HFFc6 (cell line): ENCODE results near the gene DFFB. TPM values are rescaled to one million over a fixed set of nuclear protein-coding genes. Genes with fewer than 3 reads are reported as not detected.
"Not testable (repeated sequence)": the region's sequence is repeated elsewhere in the genome, so short reads cannot be mapped to it uniquely, and the experiment has no call there.

Experiments used
- DNase-seq: peaks from one replicate; pipeline ENCODE4 v3.0.0-alpha.2; 2018
- H3K27ac Mint-ChIP-seq: 2 replicates; pipeline ENCODE4 v1.8.0; 2020; ENCODE audit warnings: mild to moderate bottlenecking, mixed read lengths
- H3K27me3 Mint-ChIP-seq: 2 replicates; pipeline ENCODE4 v1.8.0; 2021; ENCODE audit warnings: mild to moderate bottlenecking, moderate library complexity, mixed read lengths; ENCODE audit not compliant: insufficient read depth
- H3K36me3 Mint-ChIP-seq: 2 replicates; pipeline ENCODE4 v1.8.0; 2021; ENCODE audit warnings: low read depth, mixed read lengths
- H3K4me1 Mint-ChIP-seq: 2 replicates; pipeline ENCODE4 v1.8.0; 2020; ENCODE audit warnings: low read depth, mixed read lengths
- H3K4me3 Mint-ChIP-seq: 2 replicates; pipeline ENCODE4 v1.8.0; 2020; ENCODE audit warnings: mild to moderate bottlenecking, moderate library complexity, mixed read lengths
- H3K9me3 Mint-ChIP-seq: 2 replicates; pipeline ENCODE4 v1.8.0; 2020; ENCODE audit warnings: mild to moderate bottlenecking, mixed read lengths
- total RNA-seq, 6 experiments: library from RNA; stranded (reverse); fragmentation: NEBNext Ultra II Directional; extraction: Animal tissue kit (Norgen Biotek cat#: 25700); gene quantifications; 2 replicates in 1 of 6; 3 replicates in 5 of 6; pipeline ENCODE4 v1.2.3, GENCODE V29; 2021
- TF ChIP-seq, protein P1 (sequence below): fragments of 200-600 bp; sonication (generic); IDR thresholded peaks from 2 replicates; pipeline ENCODE4 v1.5.0; 2021; ENCODE audit warnings: antibody characterized with exemption, mild to moderate bottlenecking

The DFFB gene
- total RNA-seq, 6 experiments from 2014 or later = 4.5 to 5.8 (median 5.2) TPM

DNA sequence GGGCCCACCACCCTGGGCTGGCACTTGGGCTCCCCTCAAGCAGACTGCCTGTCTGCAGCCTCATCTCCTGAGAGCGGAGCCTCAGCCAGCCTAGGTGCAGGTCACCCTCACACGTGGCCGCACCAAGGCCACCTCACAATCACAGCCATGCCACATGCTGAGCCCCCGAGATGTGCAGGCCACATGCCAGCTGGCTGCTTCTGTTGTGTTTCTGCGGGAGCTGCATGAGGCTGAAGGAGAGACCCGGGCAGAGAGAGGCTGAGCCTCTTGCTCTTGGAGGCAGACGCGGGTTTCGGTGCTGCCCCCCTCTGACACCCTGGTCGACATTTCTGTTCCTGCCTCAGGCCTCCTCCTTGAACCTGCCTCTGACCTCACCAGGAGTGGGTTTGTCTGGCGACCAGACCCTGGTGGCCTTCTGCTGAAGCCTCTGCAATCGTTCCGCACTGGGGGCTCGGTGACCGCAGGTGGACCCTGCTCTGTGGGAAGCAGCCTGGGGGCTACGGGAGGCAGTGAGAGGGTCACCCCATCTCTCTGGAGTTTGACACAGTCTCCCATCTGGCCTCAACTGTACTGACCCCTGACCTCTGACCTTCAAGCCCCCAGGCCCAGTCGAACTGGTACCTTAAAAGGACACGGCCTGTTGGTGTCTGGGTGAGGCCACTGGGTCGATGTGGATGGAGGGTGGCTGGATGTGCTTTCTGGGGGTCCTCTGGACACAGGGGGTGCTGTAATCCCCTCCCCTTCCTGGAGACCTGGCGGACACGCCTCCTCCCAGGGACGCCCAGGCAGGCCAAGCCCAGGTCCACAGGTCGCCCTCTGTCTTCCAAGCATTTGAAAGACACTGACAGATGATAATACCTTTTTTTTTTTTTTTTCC is 55.8 kb downstream of the DFFB start:
- DNase-seq = no peak
- Mint-ChIP-seq H3K9me3 (no peaks in the 10 kb centered on the region), H3K4me3 (no peak overlapping the region), H3K4me1 (no peaks in the 10 kb centered on the region), H3K36me3 (no peaks in the 10 kb centered on the region), H3K27ac (no peak overlapping the region), H3K27me3 (peaks cover 7% of the 10 kb centered on the region)
- TF ChIP-seq, protein P1, sequence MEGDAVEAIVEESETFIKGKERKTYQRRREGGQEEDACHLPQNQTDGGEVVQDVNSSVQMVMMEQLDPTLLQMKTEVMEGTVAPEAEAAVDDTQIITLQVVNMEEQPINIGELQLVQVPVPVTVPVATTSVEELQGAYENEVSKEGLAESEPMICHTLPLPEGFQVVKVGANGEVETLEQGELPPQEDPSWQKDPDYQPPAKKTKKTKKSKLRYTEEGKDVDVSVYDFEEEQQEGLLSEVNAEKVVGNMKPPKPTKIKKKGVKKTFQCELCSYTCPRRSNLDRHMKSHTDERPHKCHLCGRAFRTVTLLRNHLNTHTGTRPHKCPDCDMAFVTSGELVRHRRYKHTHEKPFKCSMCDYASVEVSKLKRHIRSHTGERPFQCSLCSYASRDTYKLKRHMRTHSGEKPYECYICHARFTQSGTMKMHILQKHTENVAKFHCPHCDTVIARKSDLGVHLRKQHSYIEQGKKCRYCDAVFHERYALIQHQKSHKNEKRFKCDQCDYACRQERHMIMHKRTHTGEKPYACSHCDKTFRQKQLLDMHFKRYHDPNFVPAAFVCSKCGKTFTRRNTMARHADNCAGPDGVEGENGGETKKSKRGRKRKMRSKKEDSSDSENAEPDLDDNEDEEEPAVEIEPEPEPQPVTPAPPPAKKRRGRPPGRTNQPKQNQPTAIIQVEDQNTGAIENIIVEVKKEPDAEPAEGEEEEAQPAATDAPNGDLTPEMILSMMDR = peak; percentile 11; the same call in 1 of the 2 replicates

DNA sequence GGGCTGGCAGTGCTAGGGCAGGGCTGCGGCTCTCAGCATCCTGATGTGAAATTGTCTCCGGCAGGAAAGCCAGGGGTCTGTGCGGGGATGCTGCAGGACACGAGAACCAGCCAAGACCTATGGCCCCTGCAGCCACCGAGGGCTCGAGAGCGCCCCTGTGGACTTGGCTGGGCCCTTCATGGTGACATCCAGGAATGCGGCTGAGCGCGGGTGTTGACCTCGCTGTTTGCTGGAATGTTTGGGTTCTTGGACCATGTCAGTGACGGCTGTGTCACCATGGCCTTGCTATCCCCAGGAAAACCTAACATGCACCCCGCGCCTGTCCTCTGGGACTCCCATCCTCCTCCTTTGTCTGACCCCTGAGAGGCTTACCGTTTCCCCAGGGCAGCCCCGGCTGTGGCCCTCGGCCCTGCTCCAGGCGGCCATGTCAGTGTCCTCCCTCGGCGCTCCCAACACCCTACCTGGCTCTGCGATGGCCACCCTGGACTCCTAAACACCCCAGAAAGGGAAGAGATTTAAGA is 57.1 kb downstream of the DFFB start:
- no peaks in the 10 kb centered on the region for H3K36me3 Mint-ChIP-seq
- DNase-seq = no peak
- H3K27me3 Mint-ChIP-seq = peaks cover 7% of the 10 kb centered on the region
- no peak overlapping the region for H3K27ac Mint-ChIP-seq
- no peaks in the 10 kb centered on the region for H3K4me1 Mint-ChIP-seq
- H3K4me3 Mint-ChIP-seq = no peak overlapping the region
- no peaks in the 10 kb centered on the region for H3K9me3 Mint-ChIP-seq
- TF ChIP-seq, protein P1 = no peak

DNA sequence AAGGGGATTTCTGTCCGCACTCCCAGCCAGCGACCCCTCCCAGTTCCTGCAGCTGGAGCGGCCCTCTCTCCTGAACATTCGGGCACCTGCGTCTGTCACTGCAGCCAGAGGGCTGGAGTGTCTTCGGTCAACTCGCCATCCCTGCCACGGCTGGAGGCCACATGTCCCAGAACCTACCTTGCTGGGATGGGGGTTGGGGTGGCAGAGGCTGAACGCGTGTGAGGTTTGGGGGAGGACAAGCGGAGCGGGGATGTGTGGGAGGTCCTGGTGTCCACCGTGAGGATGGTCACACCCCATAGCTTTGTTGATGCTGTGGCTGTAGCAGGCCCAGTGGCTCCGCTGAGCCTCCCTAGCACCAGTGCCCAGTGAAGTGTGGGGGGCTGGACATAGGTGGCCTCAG is 57.6 kb downstream of the DFFB start:
- H3K4me1 Mint-ChIP-seq = no peaks in the 10 kb centered on the region

DNA sequence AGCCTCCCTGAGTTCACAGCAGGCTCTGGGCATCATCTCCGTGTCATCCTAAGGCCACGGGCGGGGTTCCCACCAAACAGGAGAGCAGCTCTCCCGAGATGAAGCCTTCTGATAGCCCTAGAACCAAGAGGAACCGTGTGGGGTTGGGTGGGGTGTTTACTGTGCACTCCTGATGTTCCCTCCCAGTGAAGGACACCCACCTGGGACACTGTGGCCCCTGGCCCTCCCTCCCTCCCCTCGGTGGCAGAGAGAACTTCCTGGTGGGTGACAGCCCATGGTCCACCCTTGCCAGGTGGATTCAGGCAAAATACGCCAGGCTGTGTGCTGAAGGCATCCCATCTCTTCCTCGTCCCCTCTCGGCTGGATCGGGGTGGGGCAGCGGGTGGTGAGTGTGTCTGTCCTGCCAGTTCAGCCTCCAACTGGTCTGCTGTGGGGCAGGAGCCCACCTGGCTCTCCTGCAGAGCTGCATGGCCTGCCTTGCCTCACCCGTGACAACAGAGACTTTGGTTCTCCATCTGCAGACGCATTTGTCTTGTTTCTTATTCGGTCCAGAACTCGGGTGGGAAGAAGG is 58.4 kb downstream of the DFFB start:
- H3K4me3 Mint-ChIP-seq = no peak overlapping the region
- no peaks in the 10 kb centered on the region for H3K4me1 Mint-ChIP-seq
- no peak for DNase-seq
- TF ChIP-seq, protein P1 = no peak
- peaks cover 7% of the 10 kb centered on the region for H3K27me3 Mint-ChIP-seq
- no peaks in the 10 kb centered on the region for H3K9me3 Mint-ChIP-seq
- H3K27ac Mint-ChIP-seq = no peak overlapping the region
- no peaks in the 10 kb centered on the region for H3K36me3 Mint-ChIP-seq

More for the DNA sequence above, 57.6 kb downstream of the DFFB start:
- H3K27me3 Mint-ChIP-seq = peaks cover 7% of the 10 kb centered on the region
- TF ChIP-seq, protein P1 = no peak
- no peak overlapping the region for H3K27ac Mint-ChIP-seq
- no peak for DNase-seq
- H3K4me3 Mint-ChIP-seq = no peak overlapping the region
- H3K9me3 Mint-ChIP-seq = no peaks in the 10 kb centered on the region
- no peaks in the 10 kb centered on the region for H3K36me3 Mint-ChIP-seq

DNA sequence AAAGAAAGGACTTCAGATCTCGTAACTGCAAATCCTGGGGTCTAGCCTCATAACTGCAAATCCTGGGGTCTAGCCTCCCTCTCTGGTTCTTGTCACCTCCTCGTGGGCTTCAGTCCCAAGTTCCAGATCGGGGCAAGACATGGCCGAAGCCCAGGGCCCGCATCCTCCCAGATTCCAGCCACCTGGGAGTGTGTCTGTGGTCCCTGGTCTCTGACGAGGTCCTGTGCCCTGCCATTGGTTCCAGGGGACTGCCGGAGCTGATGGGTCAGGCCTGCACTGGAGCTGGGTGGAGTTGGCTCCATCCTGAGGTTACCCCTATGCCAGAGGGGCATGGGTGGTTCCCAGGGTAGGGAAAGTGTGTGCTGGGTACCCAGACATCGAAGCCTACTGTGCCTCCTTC is 60.5 kb downstream of the DFFB start:
- Mint-ChIP-seq H3K4me1 (peaks cover 5% of the 10 kb centered on the region; the same call in 1 of the 2 replicates), H3K27ac (no peak overlapping the region), H3K36me3 (no peaks in the 10 kb centered on the region), H3K4me3 (no peak overlapping the region), H3K27me3 (peaks cover 7% of the 10 kb centered on the region), H3K9me3 (no peaks in the 10 kb centered on the region)
- TF ChIP-seq, protein P1 = no peak
- no peak for DNase-seq

DNA sequence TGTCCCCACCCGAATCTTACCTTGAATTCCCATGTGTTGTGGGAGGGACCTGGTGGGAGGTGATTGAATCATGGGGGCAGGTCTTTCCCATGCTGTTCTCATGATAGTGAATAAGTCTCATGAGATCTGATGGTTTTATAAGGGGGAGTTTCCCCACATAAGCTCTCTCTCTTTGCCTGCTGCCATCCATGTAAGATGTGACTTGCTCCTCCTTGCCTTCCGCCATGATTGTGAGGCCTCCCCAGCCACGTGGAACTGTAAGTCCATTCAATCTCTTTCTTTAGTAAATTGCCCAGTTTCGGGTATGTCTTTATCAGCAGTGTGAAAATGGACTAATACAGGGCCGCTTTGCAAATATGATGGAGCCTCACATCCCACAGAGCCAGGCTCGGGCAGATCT is 61.1 kb downstream of the DFFB start:
- DNase-seq, H3K27ac Mint-ChIP-seq, H3K36me3 Mint-ChIP-seq, H3K4me3 Mint-ChIP-seq, H3K9me3 Mint-ChIP-seq, H3K4me1 Mint-ChIP-seq, H3K27me3 Mint-ChIP-seq: not testable (repeated sequence)
